OCI-LY3 (cell line): ENCODE results near the gene CTSE.

Experiments
- H2AFZ ChIP-seq: fragments of 200-600, 300-600 bp; shearing (Covaris generic); 2 replicates; pipeline ENCODE4 v1.6.0; 2014; ENCODE audit warnings: antibody characterized with exemption, low read depth, low read length
- H3K27ac ChIP-seq: fragments of 200-600, 300-600 bp; sonication (generic); 2 replicates; pipeline ENCODE4 v1.5.1; 2014; ENCODE audit warnings: mild to moderate bottlenecking, low read length, moderate library complexity, mixed read lengths
- H3K27me3 ChIP-seq: fragments of 200-600, 300-600 bp; sonication (generic); 2 replicates; pipeline ENCODE4 v1.6.1; 2014; ENCODE audit warnings: low read depth, low read length, mixed read lengths
- H3K36me3 ChIP-seq: fragments of 200-600, 300-600 bp; sonication (generic); replicated peaks from 2 replicates; pipeline ENCODE3; 2014; ENCODE audit warnings: low read depth, low read length, mixed read lengths
- H3K4me1 ChIP-seq: fragments of 300-600, 200-600 bp; sonication (generic); 2 replicates; pipeline ENCODE4 v1.6.1; 2014; ENCODE audit warnings: low read length, mixed read lengths
- H3K4me2 ChIP-seq: fragments of 200-600, 300-600 bp; sonication (generic); 2 replicates; pipeline ENCODE4 v1.6.1; 2014; ENCODE audit warnings: low read length, mixed read lengths
- H3K4me3 ChIP-seq: fragments of 300-600, 200-600 bp; sonication (generic); 2 replicates; pipeline ENCODE4 v1.5.1; 2014; ENCODE audit warnings: antibody characterized with exemption, mild to moderate bottlenecking, low read length, moderate library complexity
- H3K79me2 ChIP-seq: fragments of 300-600, 200-600 bp; shearing (Covaris generic); 2 replicates; pipeline ENCODE4 v1.6.1; 2014; ENCODE audit warnings: mild to moderate bottlenecking, low read length, mixed read lengths
- H3K9ac ChIP-seq: fragments of 300-600, 200-600 bp; shearing (Covaris generic); 2 replicates; pipeline ENCODE4 v1.6.0; 2014; ENCODE audit warnings: mild to moderate bottlenecking, low read length, moderate library complexity
- H3K9me3 ChIP-seq: fragments of 200-600, 300-600 bp; shearing (Covaris generic); 2 replicates; pipeline ENCODE4 v1.6.1; 2014; ENCODE audit warnings: low read length, mixed read lengths; ENCODE audit not compliant: insufficient read depth
- H4K20me1 ChIP-seq: fragments of 200-600, 300-600 bp; sonication (generic); 2 replicates; pipeline ENCODE4 v1.6.1; 2016; ENCODE audit warnings: low read length, mixed read lengths; ENCODE audit not compliant: insufficient read depth
- CTCF ChIP-seq: fragments of 200-600, 300-600 bp; sonication (generic); IDR thresholded peaks from 2 replicates; pipeline ENCODE4 v1.5.1; 2014; ENCODE audit warnings: antibody characterized with exemption, low read length, low read depth
- EZH2phosphoT487 ChIP-seq: fragments of 200-600 bp; shearing (Covaris generic); IDR thresholded peaks from 2 replicates; pipeline ENCODE4 v1.6.1; 2018; ENCODE audit warnings: antibody characterized with exemption, mixed run types, low read depth

CTSE gene

GRCh38 chr1:205978676-205979075 lies 45.0 kb downstream of the CTSE start:
- TF ChIP-seq EZH2phosphoT487 = no peak
- TF ChIP-seq CTCF = no peak
- Histone ChIP-seq H3K4me2 (no peak overlapping the region), H3K4me1 (peaks cover 20% of the 10 kb centered on the region), H3K27me3 (no peaks in the 10 kb centered on the region), H3K27ac (no peak overlapping the region), H3K36me3 (no peaks in the 10 kb centered on the region), H3K4me3 (no peak overlapping the region), H3K79me2 (peaks cover 2% of the 10 kb centered on the region), H4K20me1 (no peaks in the 10 kb centered on the region), H3K9me3 (no peaks in the 10 kb centered on the region), H3K9ac (no peak overlapping the region), H2AFZ (no peak overlapping the region)

GRCh38 chr1:205977402-205978014 lies 46.2 kb downstream of the CTSE start:
- H2AFZ ChIP-seq = no peak overlapping the region
- no peak overlapping the region for H3K4me2 ChIP-seq
- H3K9me3 ChIP-seq = no peaks in the 10 kb centered on the region
- no peaks in the 10 kb centered on the region for H3K36me3 ChIP-seq
- peaks cover 27% of the 10 kb centered on the region for H3K4me1 ChIP-seq
- no peak overlapping the region for H3K4me3 ChIP-seq
- TF ChIP-seq CTCF = peak; percentile 99
- TF ChIP-seq EZH2phosphoT487 = no peak
- H3K79me2 ChIP-seq = no peaks in the 10 kb centered on the region
- no peak overlapping the region for H3K27ac ChIP-seq
- H3K9ac ChIP-seq = no peak overlapping the region
- H3K27me3 ChIP-seq = no peaks in the 10 kb centered on the region
- H4K20me1 ChIP-seq = no peaks in the 10 kb centered on the region

- Histone ChIP-seq H2AFZ (no peak overlapping the region), H3K4me1 (peaks cover 34% of the 10 kb centered on the region), H3K36me3 (no peaks in the 10 kb centered on the region), H3K27me3 (no peaks in the 10 kb centered on the region), H4K20me1 (no peaks in the 10 kb centered on the region), H3K9me3 (no peaks in the 10 kb centered on the region), H3K4me2 (no peak overlapping the region), H3K27ac (no peak overlapping the region), H3K79me2 (no peaks in the 10 kb centered on the region), H3K9ac (no peak overlapping the region), H3K4me3 (no peak overlapping the region)
- TF ChIP-seq EZH2phosphoT487 = no peak
- peak; percentile 19 for TF ChIP-seq CTCF
Measured at GRCh38 chr1:205976708-205977401, 46.8 kb downstream of the CTSE start.

GRCh38 chr1:205976036-205976435 lies 47.7 kb downstream of the CTSE start:
- Histone ChIP-seq H3K4me3 (no peak overlapping the region), H3K36me3 (no peaks in the 10 kb centered on the region), H3K9ac (no peak overlapping the region), H3K9me3 (no peaks in the 10 kb centered on the region), H3K4me1 (peaks cover 34% of the 10 kb centered on the region), H3K4me2 (no peak overlapping the region), H2AFZ (no peak overlapping the region), H3K27ac (no peak overlapping the region), H3K79me2 (no peaks in the 10 kb centered on the region), H3K27me3 (no peaks in the 10 kb centered on the region), H4K20me1 (no peaks in the 10 kb centered on the region)
- TF ChIP-seq CTCF (no peak), EZH2phosphoT487 (no peak)
